ENCODE results near the gene SIMC1. TPM values are rescaled to one million over a fixed set of nuclear protein-coding genes. Genes with fewer than 3 reads are reported as not detected.
"Not testable (repeated sequence)": the region's sequence is repeated elsewhere in the genome, so short reads cannot be mapped to it uniquely, and the experiment has no call there.

Gene SIMC1
- total RNA-seq, 1 donor from 2014 or later, result 43.4 TPM

DNA sequence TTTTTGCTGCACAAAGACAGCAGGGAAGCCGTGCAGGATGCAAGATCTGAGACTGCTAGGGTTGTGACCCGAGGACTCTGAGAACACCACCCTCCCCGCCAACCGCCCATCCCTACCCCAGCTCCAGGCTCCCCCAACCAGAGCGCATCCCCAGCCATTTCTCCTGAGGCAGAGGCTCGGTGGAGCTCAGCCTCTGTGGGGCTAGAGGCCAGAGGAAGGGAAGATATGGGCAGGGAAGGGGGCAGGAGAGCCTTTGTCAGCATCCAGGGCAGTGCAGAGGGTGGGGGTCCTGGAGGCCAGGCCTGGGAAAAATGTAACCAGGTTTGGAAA, 43.2 kb upstream of the SIMC1 start:
- DNase-seq (ENCODE audit: low spot score in 2 of 2, unreplicated experiment in 2 of 2); H3K9me3 Mint-ChIP-seq; H3K36me3 Mint-ChIP-seq; H3K27ac Mint-ChIP-seq; H3K4me3 Mint-ChIP-seq: not testable (repeated sequence)
- peaks cover 19% of the 10 kb centered on the region for H3K4me1 Mint-ChIP-seq
- H3K27me3 Mint-ChIP-seq (ENCODE audit: low read depth), result peaks cover 66% of the 10 kb centered on the region

DNA sequence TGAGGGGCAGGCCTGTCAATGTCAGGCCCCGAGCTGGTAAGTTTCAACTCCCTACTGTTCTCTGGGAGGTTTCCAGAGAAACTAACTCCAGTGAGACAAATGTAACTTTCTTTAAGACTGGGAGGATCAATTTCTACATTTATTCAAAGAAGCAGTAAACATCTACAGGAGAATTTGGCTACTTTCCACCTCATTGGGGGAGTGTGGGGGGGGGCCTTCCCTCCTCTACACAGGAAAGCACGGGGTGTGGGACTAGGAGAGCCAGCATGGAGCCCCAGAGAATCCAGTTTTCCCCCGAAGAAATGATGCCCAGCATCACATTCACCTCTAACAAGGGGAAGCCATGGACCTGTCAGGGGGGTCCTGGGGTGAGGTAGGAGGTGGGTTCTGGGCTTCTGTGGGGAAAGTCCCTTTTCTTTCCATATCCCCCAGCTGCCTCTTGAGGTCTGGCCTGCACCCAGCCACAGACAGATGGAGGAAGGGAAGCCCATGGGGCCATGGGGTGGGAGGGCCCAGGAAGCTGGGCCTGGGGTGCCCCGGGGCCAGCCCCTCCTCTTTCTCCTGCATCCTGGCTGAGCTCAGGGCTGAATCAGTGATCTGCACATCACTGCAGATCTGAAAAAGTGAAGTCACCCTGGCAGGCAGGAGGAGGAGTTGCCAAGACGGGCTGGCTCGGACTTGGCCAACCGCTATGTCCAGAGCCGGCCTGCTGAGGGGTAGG, 42.6 kb upstream of the SIMC1 start:
- peaks cover 21% of the 10 kb centered on the region for H3K4me1 Mint-ChIP-seq
- H3K4me3 Mint-ChIP-seq; DNase-seq (ENCODE audit: low spot score in 2 of 2, unreplicated experiment in 2 of 2); H3K36me3 Mint-ChIP-seq; H3K9me3 Mint-ChIP-seq; H3K27ac Mint-ChIP-seq: not testable (repeated sequence)
- H3K27me3 Mint-ChIP-seq (ENCODE audit: low read depth), result peaks cover 67% of the 10 kb centered on the region

DNA sequence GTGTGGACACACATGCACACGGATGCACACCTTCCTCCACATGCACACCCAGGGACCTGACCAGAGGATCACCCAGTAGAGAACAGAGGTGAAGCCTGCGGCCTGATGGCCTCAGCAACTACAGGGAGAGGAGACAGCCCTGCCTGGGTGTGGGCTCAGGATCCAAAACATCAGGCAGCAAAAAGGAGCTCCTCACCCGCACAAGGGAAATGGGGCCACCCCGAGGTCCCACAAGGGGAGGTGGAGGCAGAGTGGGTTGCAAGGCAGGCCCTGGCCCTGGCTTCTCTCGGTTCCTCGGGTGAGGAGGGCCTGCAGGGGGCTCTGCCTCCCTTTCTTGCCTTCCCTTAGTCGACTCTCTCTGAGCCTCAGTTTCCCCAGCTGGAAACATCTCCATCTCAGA, 41.4 kb upstream of the SIMC1 start:
- H3K27ac Mint-ChIP-seq; H3K36me3 Mint-ChIP-seq; H3K4me3 Mint-ChIP-seq; H3K9me3 Mint-ChIP-seq; DNase-seq (ENCODE audit: low spot score in 2 of 2, unreplicated experiment in 2 of 2): not testable (repeated sequence)
- Mint-ChIP-seq H3K4me1 (peaks cover 21% of the 10 kb centered on the region), H3K27me3 (ENCODE audit: low read depth) (peaks cover 64% of the 10 kb centered on the region)

DNA sequence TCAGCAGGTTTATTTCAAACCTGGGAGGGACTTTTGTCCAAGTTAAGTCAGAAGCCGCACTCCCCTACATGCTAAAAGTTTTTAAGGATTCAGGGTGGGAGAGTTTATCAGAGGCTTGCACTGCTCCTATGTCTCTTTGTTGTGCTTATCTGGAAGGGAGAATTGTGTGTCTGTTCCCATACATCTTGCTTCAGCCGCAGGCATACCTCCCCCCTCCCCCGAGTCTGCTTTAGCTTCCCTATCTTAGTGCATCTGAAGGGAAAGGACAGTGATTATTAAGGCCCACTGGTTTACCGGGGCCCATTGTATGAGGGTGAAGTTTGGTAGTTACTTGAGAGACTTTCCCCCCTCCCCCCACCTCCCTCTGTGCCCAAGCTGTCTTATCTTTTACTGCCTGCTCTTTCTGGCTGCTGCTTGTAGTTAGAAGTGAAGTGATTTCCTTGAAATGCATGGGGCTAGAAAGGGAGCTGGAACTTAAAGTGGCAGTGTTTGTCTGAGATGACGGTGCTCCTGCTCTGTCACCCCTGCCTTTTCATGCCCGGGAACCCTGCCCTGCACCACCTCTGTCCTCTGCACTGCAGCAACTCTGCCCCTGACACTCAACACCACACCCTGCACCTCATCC, 40.9 kb upstream of the SIMC1 start:
- peak overlapping the region; percentile 10 for H3K4me3 Mint-ChIP-seq
- H3K4me1 Mint-ChIP-seq, result peaks cover 21% of the 10 kb centered on the region
- H3K27me3 Mint-ChIP-seq (ENCODE audit: low read depth), result peaks cover 62% of the 10 kb centered on the region
- H3K9me3 Mint-ChIP-seq; H3K27ac Mint-ChIP-seq; DNase-seq (ENCODE audit: low spot score in 2 of 2, unreplicated experiment in 2 of 2); H3K36me3 Mint-ChIP-seq: not testable (repeated sequence)

DNA sequence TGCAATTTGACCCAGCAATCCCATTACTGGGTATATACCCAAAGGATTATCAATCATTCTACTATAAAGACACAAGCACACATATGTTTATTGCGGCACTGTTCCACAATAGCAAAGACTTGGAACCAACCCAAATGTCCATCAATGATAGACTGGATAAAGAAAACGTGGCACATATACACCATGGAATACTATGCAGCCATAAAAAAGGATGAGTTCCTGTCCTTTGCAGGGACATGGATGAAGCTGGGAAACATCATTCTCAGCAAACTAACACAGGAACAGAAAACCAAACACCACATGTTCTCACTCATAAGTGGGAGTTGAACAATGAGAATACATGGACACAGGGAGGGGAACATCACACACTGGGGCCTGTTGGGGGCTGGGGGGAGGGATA, 39.9 kb upstream of the SIMC1 start:
- DNase-seq (ENCODE audit: low spot score in 2 of 2, unreplicated experiment in 2 of 2); H3K27ac Mint-ChIP-seq; H3K36me3 Mint-ChIP-seq; H3K4me3 Mint-ChIP-seq; H3K9me3 Mint-ChIP-seq: not testable (repeated sequence)
- H3K27me3 Mint-ChIP-seq (ENCODE audit: low read depth), result peaks cover 63% of the 10 kb centered on the region
- peaks cover 21% of the 10 kb centered on the region for H3K4me1 Mint-ChIP-seq

DNA sequence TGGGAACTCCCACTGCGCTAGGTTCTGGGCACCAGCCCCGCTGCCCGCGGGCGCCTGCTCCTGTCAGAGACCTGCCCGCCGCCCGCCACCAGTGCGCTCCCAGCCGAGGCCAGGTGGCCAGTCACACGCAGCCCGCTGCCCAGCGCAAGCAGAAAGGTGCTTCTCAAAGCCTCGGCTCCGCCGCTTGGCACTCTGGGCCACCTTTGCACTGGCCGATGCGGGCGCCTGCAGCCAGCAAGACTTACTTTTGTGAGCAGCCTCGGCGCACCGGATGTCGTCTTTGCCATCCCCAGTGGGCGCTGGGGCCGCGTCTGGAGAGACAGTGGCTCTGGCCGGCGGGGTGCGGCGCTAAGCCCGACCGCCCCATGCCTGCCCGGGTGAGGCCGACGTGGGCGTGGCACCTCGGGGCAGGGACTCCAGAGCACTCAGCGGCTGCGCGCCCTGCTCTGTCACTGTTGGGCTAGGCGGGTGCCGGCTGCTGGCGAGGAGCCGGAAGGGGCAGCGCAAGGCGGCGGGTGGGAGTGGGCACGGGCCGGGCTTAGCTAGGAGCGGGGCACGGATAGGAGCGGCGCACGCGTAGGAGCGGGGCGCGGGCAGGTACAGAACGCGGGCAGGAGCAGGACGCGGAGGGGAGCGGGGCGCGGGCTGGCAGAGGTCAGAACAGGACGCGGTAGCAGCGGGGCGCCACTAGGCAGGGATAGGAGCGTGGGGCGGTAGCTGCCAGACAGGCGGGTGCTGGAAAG, 39.1 kb upstream of the SIMC1 start:
- DNase-seq (ENCODE audit: low spot score in 2 of 2, unreplicated experiment in 2 of 2); H3K9me3 Mint-ChIP-seq; H3K36me3 Mint-ChIP-seq; H3K27ac Mint-ChIP-seq: not testable (repeated sequence)
- H3K27me3 Mint-ChIP-seq (ENCODE audit: low read depth), result peaks cover 55% of the 10 kb centered on the region
- peaks cover 23% of the 10 kb centered on the region for H3K4me1 Mint-ChIP-seq
- H3K4me3 Mint-ChIP-seq, result peak overlapping the region; percentile 61

DNA sequence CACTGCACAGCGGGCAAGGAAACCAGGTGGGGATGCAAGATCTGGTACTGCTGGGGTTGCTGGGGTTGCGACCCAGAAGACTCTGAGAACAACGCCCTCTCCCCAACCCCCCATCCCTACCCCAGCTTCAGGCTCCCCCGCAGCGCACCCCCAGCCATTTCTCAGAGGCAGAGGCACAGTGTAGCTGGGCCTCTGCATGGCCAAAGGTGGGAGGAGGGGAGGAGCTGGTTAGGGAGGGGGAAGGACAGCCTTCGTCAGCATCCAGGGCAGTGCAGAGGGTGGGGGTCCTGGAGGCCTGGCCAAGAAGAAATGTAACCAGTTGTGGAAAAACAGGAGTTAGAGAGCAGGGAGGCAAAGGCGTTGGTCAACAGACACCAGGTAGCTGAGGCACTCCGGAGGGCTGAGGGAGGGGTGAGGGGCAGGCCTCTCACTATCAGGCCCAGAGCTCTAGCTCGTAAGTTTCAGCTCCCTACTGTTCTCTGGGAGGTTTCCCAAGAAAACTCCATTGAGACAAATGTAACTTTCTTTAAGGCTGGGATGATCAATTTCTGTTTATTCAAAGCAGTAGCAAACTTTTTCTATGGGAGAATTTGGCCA, 38.3 kb upstream of the SIMC1 start:
- not testable (repeated sequence) for DNase-seq (ENCODE audit: low spot score in 2 of 2, unreplicated experiment in 2 of 2); H3K27ac Mint-ChIP-seq; H3K9me3 Mint-ChIP-seq; H3K36me3 Mint-ChIP-seq
- H3K4me3 Mint-ChIP-seq, result peak overlapping the region; percentile 61
- peaks cover 27% of the 10 kb centered on the region for H3K4me1 Mint-ChIP-seq
- peaks cover 50% of the 10 kb centered on the region for H3K27me3 Mint-ChIP-seq (ENCODE audit: low read depth)

DNA sequence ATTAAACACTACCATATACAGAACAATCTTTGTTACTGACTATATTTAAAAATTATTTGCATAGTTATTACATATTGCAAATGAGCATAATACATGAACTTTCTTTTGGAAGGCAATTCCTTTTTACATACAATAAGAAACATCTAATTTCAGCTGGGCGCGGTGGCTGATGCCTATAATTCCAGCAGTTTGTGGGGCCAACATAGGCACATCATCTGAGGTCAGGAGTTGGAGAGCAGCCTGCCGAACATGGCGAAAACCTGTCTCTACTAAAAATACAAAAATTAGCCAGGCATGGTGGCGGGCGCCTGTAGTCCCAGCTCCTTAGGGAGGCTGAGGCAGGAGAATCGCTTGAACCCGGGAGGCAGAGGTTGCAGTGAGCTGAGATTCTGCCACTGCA, 36.4 kb upstream of the SIMC1 start:
- TF ChIP-seq, protein P1, sequence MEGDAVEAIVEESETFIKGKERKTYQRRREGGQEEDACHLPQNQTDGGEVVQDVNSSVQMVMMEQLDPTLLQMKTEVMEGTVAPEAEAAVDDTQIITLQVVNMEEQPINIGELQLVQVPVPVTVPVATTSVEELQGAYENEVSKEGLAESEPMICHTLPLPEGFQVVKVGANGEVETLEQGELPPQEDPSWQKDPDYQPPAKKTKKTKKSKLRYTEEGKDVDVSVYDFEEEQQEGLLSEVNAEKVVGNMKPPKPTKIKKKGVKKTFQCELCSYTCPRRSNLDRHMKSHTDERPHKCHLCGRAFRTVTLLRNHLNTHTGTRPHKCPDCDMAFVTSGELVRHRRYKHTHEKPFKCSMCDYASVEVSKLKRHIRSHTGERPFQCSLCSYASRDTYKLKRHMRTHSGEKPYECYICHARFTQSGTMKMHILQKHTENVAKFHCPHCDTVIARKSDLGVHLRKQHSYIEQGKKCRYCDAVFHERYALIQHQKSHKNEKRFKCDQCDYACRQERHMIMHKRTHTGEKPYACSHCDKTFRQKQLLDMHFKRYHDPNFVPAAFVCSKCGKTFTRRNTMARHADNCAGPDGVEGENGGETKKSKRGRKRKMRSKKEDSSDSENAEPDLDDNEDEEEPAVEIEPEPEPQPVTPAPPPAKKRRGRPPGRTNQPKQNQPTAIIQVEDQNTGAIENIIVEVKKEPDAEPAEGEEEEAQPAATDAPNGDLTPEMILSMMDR (IDR thresholded peaks at IDR 0.05; ENCODE audit: unreplicated experiment), result no peak
- peaks cover 42% of the 10 kb centered on the region for H3K27me3 Mint-ChIP-seq (ENCODE audit: low read depth)
- no peaks in the 10 kb centered on the region for H3K9me3 Mint-ChIP-seq
- no peak overlapping the region for H3K4me3 Mint-ChIP-seq
- H3K36me3 Mint-ChIP-seq, result no peaks in the 10 kb centered on the region
- no peak overlapping the region for H3K27ac Mint-ChIP-seq
- H3K4me1 Mint-ChIP-seq, result peaks cover 24% of the 10 kb centered on the region
- DNase-seq (ENCODE audit: low spot score in 2 of 2, unreplicated experiment in 2 of 2), result no peak

DNA sequence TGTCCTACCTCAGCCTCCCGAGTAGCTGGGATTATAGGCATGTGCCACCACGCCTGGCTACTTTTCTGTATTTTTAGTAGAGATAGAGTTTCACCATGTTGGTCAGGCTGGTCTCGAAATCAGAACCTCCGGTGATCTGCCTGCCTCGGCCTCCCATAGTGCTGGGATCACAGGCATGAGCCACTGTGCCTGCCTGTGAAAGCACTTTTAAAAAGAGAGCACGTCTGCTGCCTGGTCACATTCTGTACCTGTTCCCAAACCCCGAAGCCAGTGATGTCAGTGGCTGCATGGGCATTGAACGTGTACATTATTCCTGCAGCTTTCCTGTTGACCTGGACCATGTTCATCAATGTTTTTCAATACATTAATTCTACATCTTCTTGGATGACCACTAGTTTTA, 35.1 kb upstream of the SIMC1 start:
- Mint-ChIP-seq H3K4me3 (no peak overlapping the region), H3K9me3 (no peaks in the 10 kb centered on the region), H3K27ac (no peak overlapping the region), H3K27me3 (ENCODE audit: low read depth) (peaks cover 31% of the 10 kb centered on the region), H3K4me1 (peaks cover 14% of the 10 kb centered on the region), H3K36me3 (no peaks in the 10 kb centered on the region)
- TF ChIP-seq, protein P1 (IDR thresholded peaks at IDR 0.05; ENCODE audit: unreplicated experiment), result no peak
- no peak for DNase-seq (ENCODE audit: low spot score in 2 of 2, unreplicated experiment in 2 of 2)

DNA sequence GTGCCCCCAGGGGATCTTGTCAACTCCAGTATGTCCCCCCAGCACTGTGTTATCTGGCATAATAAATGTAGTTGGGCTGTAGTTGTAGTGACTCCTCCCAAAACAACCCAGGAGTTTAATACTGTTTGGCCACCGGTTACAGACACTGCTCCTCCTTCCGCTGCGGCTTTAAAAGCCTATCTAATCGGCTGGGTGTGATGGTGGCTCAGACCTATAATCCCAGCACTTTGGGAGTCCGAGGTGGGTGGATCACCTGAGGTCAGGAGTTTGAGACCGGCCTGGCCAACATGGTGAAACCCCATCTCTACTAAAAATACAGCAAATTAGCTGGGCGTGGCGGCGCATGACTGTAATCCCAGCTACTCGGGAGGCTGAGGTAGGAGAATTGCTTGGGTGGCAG, 34.7 kb upstream of the SIMC1 start:
- not testable (repeated sequence) for H3K9me3 Mint-ChIP-seq; H3K36me3 Mint-ChIP-seq; H3K4me3 Mint-ChIP-seq; H3K27ac Mint-ChIP-seq; DNase-seq (ENCODE audit: low spot score in 2 of 2, unreplicated experiment in 2 of 2)
- peaks cover 28% of the 10 kb centered on the region for H3K27me3 Mint-ChIP-seq (ENCODE audit: low read depth)
- peaks cover 14% of the 10 kb centered on the region for H3K4me1 Mint-ChIP-seq

DNA sequence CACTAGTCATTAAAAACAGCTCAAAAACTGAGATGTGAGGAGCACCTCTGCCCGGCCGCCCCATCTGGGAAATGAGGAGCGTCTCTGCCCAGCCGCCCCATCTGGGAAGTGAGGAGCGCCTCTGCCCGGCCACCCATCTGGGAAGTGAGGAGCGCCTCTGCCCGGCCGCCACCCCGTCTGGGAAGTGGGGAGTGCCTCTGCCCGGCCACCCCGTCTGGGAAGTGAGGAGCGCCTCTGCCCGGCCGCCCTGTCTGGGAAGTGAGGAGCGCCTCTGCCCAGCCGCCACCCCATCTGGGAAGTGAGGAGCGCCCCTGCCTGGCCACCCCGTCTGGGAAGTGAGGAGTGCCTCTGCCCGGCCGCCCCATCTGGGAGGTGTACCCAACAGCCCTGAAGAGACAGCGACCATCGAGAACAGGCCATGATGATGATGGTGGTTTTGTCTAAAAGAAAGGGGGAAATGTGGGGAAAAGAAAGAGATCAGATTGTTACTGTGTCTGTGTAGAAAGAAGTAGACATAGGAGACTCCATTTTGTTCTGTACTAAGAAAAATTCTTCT, 23.7 kb upstream of the SIMC1 start:
- peaks cover 13% of the 10 kb centered on the region for H3K4me1 Mint-ChIP-seq
- not testable (repeated sequence) for H3K4me3 Mint-ChIP-seq; H3K27me3 Mint-ChIP-seq (ENCODE audit: low read depth); DNase-seq (ENCODE audit: low spot score in 2 of 2, unreplicated experiment in 2 of 2); H3K9me3 Mint-ChIP-seq; H3K27ac Mint-ChIP-seq; H3K36me3 Mint-ChIP-seq
